ELF-1 (cell line): ENCODE measurements around the gene SHFL.

Experiments
- DNase-seq: peaks from one replicate; pipeline ENCODE4 v3.0.0-alpha.2; 2016; ENCODE audit warnings: low read depth, low spot score

Gene SHFL

GRCh38 chr19:10132905-10133304 is 46.8 kb downstream of the SHFL start:
- no peak for DNase-seq

- DNase-seq = no peak
Observed at GRCh38 chr19:10133596-10133995, 47.5 kb downstream of the SHFL start.

- DNase-seq = no peak
Observed at GRCh38 chr19:10134040-10134439, 47.9 kb downstream of the SHFL start.

- DNase-seq = no peak
Observed at GRCh38 chr19:10135551-10136334, 49.6 kb downstream of the SHFL start.

- DNase-seq = no peak
Observed at GRCh38 chr19:10136936-10137335, 50.8 kb downstream of the SHFL start.

GRCh38 chr19:10137751-10138682 is 51.9 kb downstream of the SHFL start:
- no peak for DNase-seq

- DNase-seq = no peak
Observed at GRCh38 chr19:10138879-10139795, 53.0 kb downstream of the SHFL start.

GRCh38 chr19:10139952-10140351 is 53.8 kb downstream of the SHFL start:
- DNase-seq = no peak

GRCh38 chr19:10141479-10141878 is 55.4 kb downstream of the SHFL start:
- no peak for DNase-seq

- no peak for DNase-seq
Observed at GRCh38 chr19:10141973-10142372, 55.9 kb downstream of the SHFL start.
